GM19395 (cell line): ENCODE data around the gene CHRNA7.
"Not testable (repeated sequence)": the region's sequence is repeated elsewhere in the genome, so short reads cannot be mapped to it uniquely, and the experiment has no call there.

Experiments used
- ATAC-seq: cut with Tn5 transposase; IDR thresholded peaks from one replicate; pipeline ENCODE4 v1.9.1; 2021; ENCODE audit warnings: mild to moderate bottlenecking, moderate library complexity; ENCODE audit not compliant: unreplicated experiment

The CHRNA7 gene

DNA sequence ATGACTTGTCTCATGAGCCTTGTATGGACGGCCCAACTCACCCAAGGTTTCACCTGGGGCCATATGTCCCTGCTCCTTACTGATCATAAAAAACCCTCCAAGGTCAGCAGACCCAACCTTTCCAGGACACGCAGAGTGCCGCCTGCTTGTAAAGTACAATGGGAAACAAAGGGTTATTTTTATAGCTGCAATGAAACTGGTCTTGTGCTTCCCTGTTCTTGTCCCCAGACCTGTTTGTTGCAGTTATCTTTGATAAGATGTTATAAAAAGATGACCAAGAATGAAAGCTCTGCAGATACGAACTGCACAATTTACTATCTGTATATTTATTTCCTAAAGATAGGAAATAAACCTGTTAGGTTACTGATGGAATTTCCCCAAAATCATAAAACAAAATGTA is 136.0 kb downstream of the CHRNA7 start:
- ATAC-seq: not testable (repeated sequence)

DNA sequence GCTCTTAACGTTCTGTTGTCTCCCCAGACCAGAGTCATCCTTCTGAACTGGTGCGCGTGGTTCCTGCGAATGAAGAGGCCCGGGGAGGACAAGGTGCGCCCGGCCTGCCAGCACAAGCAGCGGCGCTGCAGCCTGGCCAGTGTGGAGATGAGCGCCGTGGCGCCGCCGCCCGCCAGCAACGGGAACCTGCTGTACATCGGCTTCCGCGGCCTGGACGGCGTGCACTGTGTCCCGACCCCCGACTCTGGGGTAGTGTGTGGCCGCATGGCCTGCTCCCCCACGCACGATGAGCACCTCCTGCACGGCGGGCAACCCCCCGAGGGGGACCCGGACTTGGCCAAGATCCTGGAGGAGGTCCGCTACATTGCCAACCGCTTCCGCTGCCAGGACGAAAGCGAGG is 137.6 kb downstream of the CHRNA7 start:
- ATAC-seq: not testable (repeated sequence)

DNA sequence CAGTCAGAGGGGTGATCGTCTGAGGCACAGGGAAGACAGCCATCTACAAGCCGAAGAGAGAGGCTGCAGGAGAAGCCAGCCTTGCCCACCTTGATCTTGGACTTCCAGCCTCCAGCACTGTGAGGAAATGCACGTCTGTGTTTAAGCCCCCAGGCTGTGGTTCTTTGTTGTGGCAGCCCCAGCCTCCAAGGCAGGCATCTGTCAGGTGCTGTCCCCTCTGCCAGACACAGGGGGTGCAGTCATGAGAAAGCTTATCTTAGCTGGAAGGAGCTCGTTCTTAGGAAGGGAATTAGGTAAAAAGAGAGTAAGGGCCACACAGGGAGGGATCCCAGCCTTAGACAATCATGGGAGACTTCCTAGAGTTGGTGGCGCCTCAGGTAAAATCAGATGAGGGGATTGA is 150.3 kb downstream of the CHRNA7 start:
- ATAC-seq: not testable (repeated sequence)

DNA sequence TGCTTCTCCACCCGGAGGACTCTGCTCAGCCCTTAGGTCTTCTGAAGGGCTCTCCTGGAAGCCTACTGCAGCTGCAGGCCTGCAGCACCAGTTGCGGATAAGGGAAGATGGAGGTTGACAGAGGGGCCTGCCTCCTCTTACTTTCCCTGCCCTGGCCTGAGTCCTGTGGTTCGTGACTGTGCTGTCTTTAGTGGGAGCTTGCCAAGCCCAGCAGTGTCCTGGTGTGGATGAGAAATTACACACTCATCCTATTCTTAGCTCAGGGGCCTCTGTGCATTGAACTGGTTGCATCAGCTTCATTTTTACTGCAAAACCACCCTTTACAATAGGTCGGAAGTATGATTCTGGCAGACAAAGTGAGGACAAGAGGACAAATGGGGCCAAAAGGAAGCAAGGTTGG is 163.5 kb downstream of the CHRNA7 start:
- ATAC-seq: not testable (repeated sequence)

DNA sequence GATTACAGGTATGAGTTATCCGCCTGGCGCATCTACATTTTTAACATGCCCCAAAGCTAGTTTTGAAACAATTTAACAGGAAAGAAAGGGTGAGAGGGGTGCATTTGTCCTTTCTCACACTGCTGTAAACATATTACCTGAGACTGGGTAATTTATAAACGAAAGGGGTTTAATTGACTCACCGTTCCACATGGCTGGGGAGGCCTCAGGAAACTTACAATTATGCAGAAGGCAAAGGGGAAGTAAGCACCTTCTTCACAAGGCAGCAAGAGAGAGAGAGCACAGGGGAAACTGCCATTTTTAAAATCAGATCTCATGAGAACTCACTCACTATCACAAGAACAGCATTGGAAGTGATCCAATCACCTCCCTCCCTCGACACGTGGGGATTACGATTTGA is 165.9 kb downstream of the CHRNA7 start:
- ATAC-seq: peak; percentile 85

DNA sequence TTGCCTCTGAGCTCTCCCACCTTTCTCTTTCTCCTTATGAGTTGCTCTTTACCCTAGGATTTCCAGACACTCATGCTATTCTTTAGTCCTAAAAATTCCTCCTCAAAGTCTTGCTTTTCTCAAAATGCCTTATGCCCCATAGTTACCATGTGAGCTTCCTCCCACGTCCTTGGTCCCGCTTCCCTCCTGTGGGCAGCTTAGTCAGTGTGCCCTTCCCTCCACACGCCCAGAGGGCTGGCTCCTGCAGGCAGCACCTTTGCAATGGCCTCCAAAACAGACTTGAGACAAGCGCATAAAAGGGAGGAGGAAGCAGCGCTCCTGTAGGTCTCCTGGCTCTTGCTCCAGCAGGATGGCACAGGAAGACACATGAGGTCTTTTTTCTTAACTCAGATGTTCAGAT is 168.6 kb downstream of the CHRNA7 start:
- ATAC-seq: not testable (repeated sequence)

DNA sequence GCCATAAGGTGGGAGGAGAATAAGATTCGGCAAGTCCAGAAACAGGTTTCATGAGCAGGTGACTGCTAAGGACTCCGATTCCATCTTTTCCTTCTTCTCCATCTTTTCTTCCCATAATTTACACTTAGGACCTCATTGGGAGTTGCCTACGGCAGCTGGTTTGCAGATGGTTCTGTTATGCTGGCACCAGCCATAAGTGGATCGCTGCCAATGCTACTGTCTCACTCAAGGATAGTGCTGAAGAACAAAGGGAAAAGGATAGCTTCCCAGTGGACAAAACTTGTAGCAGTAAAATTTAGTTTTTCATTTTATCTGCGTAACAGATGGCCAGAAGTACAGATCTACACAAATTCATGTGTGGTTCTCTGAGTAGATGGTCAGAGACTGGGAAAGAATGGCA is 178.8 kb downstream of the CHRNA7 start:
- not testable (repeated sequence) for ATAC-seq

DNA sequence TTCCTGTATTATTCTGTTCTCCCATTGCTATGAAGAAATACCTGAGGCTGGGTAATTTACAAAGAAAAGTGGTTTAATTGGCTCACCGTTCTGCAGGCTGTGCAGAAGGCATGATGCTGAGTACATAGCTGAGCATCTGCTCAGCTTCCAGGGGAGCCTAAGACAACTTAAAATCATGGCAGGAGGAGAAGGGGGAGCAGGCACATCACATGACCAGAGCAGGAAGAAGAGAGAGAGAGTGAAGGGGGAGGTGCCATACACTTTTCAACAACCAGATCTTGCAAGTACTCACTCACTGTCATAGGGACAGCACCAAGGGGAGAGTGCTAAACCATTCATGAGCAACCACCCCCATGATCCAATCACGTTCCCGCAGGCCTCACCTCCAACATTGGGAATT is 188.4 kb downstream of the CHRNA7 start:
- ATAC-seq: no peak
